ENCODE data around the gene TRAF2. TPM values are rescaled to one million over a fixed set of nuclear protein-coding genes. Genes with fewer than 3 reads are reported as not detected.
"Not testable (repeated sequence)": the region's sequence is repeated elsewhere in the genome, so short reads cannot be mapped to it uniquely, and the experiment has no call there.

The TRAF2 gene, protein sequence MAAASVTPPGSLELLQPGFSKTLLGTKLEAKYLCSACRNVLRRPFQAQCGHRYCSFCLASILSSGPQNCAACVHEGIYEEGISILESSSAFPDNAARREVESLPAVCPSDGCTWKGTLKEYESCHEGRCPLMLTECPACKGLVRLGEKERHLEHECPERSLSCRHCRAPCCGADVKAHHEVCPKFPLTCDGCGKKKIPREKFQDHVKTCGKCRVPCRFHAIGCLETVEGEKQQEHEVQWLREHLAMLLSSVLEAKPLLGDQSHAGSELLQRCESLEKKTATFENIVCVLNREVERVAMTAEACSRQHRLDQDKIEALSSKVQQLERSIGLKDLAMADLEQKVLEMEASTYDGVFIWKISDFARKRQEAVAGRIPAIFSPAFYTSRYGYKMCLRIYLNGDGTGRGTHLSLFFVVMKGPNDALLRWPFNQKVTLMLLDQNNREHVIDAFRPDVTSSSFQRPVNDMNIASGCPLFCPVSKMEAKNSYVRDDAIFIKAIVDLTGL
- total RNA-seq (2014; rRNA removed; shearing (Covaris generic)), result 8.1 and 11.3 TPM in 2 replicates

GRCh38 chr9:136885950-136886578 is at the start of gene TRAF2:
Gene TRAF2 (plus strand): TSS chr9:136886516. CDS start chr9:136898741, 12,225 bp downstream.
- peak; percentile 96 for DNase-seq (ENCODE audit: low spot score)

DNA sequence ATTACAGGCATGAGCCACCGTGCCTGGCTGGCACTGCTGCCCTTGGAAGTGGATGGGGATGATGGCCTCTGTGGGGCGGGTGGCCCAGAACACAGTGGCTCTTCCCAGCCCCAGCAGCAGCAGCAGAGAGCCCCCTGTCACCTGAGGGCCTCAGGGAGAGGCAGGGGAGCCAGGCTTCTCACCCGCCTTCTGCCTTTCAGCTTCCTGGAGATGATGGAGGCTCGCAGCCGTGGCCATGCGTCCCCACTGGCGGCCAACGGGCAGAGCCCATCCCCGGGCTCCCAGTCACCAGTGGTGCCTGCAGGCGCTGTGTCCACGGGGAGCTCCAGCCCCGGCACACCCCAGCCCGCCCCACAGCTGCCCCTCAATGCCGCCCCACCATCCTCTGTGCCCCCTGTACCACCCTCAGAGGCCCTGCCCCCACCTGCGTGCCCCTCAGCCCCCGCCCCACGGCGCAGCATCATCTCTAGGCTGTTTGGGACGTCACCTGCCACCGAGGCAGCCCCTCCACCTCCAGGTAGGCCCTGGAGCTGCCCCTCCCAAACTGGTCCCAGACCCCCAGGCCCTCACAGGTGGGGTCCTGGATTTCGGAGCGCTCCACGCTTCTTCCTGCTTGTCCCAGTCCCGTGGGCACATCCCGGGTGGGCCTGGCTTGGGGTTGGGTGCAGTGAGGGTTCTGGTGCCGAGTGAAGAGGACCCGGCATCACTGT is 49.0 kb upstream of the TRAF2 start:
- DNase-seq (ENCODE audit: low spot score), result no peak

DNA sequence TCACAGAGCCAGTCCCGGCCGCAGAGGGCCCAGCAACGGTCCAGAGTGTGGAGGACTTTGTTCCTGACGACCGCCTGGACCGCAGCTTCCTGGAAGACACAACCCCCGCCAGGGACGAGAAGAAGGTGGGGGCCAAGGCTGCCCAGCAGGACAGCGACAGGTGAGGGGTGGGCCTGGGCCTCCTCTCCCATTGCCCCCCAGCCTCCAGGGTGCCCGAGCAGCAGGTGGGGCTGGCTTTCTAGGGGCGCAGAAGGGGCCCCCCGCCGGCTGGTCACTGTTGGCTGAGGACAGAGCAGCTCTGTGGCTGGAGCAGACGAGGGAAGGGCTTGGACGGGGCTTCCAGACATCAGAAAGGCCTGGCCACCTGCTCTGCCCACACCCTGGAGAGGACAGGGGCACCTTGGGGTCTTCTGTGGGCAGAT is 48.4 kb upstream of the TRAF2 start:
- DNase-seq (ENCODE audit: low spot score), result not testable (repeated sequence)

GRCh38 chr9:136838314-136839228 is 47.7 kb upstream of the TRAF2 start:
- no peak for DNase-seq (ENCODE audit: low spot score)

- DNase-seq (ENCODE audit: low spot score), result no peak
Measured at GRCh38 chr9:136839229-136840139, 46.8 kb upstream of the TRAF2 start.

DNA sequence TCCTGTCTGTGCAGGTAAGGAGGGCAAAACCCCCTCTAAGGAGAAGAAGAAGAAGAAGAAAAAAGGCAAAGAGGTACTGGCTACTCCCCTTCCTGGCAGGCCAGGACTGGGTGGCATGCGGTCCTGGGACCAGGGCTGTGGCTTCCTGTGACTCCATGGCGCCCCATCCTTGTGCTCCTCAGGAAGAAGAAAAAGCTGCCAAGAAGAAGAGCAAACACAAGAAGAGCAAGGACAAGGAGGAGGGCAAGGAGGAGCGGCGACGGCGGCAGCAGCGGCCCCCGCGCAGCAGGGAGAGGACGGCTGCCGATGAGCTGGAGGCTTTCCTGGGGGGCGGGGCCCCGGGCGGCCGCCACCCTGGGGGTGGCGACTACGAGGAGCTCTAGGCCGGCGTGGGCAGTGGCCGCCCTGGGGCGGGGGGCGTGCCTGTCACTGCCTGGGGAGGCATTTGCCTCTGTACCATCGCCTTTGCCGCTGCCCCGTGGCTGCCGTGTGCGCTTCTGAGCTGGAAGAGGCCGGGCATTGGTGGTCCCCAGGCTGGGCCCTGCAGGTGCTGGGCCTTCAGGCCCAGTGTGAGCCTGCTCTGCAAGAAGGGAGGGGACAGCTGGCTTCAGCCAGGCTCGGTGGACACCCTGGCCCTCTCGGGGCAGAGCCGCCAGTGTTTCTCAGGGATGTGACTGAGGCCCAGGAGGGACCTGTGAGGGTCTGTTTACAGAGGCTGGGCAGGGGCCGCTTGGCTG is 46.0 kb upstream of the TRAF2 start:
- no peak for DNase-seq (ENCODE audit: low spot score)

GRCh38 chr9:136840877-136841645 is 45.3 kb upstream of the TRAF2 start:
- DNase-seq (ENCODE audit: low spot score), result peak; percentile 83

GRCh38 chr9:136841646-136842379 is 44.5 kb upstream of the TRAF2 start:
- DNase-seq (ENCODE audit: low spot score), result not testable (repeated sequence)

- DNase-seq (ENCODE audit: low spot score), result peak; percentile 66
Measured at GRCh38 chr9:136842380-136842948, 43.9 kb upstream of the TRAF2 start, which contains the start of gene AJM1. Gene AJM1 (plus strand): TSS chr9:136842478. CDS start chr9:136844415, 1,937 bp downstream.

- not testable (repeated sequence) for DNase-seq (ENCODE audit: low spot score)
Measured at GRCh38 chr9:136843159-136843800, 43.0 kb upstream of the TRAF2 start.

DNA sequence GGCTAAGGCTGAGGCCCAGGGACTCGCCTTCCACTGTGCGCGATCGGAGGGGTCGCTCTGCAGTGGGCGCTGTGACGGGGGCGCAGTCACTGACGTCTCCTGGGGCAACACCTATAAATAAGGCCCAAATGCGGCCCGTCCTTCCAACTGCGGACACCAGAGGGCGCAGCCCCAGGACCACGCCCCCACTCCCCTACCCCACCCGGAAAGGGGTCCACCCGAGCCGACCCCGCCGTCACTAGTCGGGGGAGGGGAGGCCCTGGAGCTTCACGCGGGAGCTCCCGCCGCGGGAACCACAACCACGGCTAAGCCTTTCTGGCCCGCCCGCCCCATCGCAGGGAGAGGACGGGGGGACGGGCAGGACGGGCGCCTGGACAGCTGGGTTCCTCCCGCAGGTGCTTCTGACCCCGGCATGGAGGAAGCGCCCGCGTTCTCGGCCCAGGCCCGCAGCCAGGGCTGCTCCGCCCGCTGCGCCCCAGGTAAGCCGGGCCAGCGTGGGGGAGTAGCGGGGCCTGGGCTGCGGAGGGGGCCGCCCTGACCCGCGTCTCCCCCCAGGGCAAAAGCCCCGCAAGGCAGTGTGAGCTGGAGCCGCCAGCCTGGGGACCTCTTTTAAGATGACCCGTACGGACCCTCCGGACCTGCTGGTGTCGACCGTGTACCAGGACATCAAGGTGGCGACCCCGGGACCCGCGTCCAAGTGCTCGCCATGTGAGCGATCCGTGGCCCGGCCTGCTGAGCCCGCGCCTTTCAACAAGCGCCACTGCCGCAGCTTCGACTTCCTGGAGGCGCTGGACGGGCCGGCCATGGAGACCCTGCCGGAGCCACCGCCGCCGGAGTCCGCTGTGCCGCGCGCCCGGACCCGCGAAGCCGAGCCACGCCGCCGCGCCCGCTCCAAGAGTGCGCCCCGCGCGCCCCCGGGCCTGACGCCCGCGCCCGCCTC is 42.2 kb upstream of the TRAF2 start:
- not testable (repeated sequence) for DNase-seq (ENCODE audit: low spot score)

- no peak for DNase-seq (ENCODE audit: low spot score)
Measured at GRCh38 chr9:136844761-136845464, 41.4 kb upstream of the TRAF2 start.

DNA sequence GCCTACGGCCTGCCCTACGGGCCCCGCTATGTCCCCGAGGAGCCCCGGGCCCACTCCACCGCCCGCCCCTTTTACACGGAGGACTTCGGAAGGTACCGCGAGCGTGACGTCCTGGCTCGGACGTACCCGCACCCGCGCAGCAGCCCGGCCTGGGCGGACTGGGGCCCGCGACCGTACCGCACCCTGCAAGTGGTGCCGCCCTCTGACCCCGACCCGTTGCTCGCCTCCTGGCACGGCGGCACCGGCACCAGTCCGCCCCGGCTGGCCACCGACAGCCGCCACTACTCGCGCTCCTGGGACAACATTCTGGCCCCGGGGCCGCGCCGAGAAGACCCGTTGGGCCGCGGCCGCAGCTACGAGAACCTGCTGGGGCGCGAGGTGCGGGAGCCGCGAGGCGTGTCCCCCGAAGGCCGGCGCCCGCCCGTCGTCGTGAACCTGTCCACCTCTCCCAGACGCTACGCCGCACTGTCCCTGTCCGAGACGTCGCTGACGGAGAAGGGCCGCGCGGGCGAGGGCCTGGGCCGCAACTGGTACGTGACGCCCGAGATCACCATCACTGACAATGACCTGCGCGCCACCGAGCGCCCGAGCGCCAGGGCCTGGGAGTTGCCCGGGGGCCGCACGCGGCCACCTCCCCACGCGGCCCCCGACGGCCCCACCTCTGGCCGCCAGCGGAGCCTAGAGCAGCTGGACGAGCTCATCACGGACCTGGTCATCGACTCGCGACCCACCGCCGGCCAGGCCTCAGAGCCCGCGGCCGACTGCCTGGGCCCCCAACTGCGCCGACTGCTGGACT is 40.7 kb upstream of the TRAF2 start:
- DNase-seq (ENCODE audit: low spot score), result no peak

- no peak for DNase-seq (ENCODE audit: low spot score)
Measured at GRCh38 chr9:136846376-136847087, 39.8 kb upstream of the TRAF2 start.

Measured in H4 (cell line).